ENCODE data around the gene MAP3K9. TPM values are rescaled to one million over a fixed set of nuclear protein-coding genes. Genes with fewer than 3 reads are reported as not detected.

MAP3K9 gene
- total and polyA plus RNA-seq, 12 donors: 0.37 to 2.4 (median 1.4) TPM

- TF ChIP-seq CTCF (IDR thresholded peaks at IDR 0.05): no peak
- H3K4me1 ChIP-seq: peaks cover 0 to 15% (median 0%) of the 10 kb centered on the region in 9 donors
- 82 to 85% methylated on average over 2 of the region's 2 CpGs for WGBS, 2 donors
Measured at GRCh38 chr14:70784886-70785285, 24.4 kb downstream of the MAP3K9 start.

GRCh38 chr14:70782361-70782760 is 27.0 kb downstream of the MAP3K9 start:
- WGBS, 2 donors: 84 to 88% methylated on average over 2 of the region's 2 CpGs

More at GRCh38 chr14:70784886-70785285, 24.4 kb downstream of the MAP3K9 start:
- Histone ChIP-seq H3K9me3 (no peaks in the 10 kb centered on the region), H3K27me3 (peaks cover 0 to 7% (median 0%) of the 10 kb centered on the region in 7 donors), H3K36me3 (no peaks in the 10 kb centered on the region), H3K4me3 (no peak overlapping the region), H3K27ac (no peak overlapping the region)
- DNase-seq: no peak
- intact Hi-C loops (cut with DNase I): no loop called here
- ATAC-seq: no peak

GRCh38 chr14:70780396-70781075 is 28.8 kb downstream of the MAP3K9 start:
- H3K27ac ChIP-seq: peak overlapping the region in 1 of 10 donors; percentile 56
- TF ChIP-seq CTCF (IDR thresholded peaks at IDR 0.05): no peak
- H3K4me1 ChIP-seq: peaks cover 0 to 22% (median 6%) of the 10 kb centered on the region in 9 donors
- H3K4me3 ChIP-seq: no peak overlapping the region
- no peaks in the 10 kb centered on the region for H3K36me3 ChIP-seq
- peak in 2 of 8 donors; percentile 20 to 38 for ATAC-seq
- intact Hi-C loops (cut with DNase I): no loop called here
- peak; percentile 8 to 25 for DNase-seq
- peaks cover 0 to 7% (median 0%) of the 10 kb centered on the region in 7 donors for H3K27me3 ChIP-seq
- WGBS, 2 donors: 47 to 56% methylated on average over 9 of the region's 9 CpGs
- H3K9me3 ChIP-seq: no peaks in the 10 kb centered on the region

More at GRCh38 chr14:70782361-70782760, 27.0 kb downstream of the MAP3K9 start:
- TF ChIP-seq CTCF (IDR thresholded peaks at IDR 0.05): no peak
- Histone ChIP-seq H3K4me3 (no peak overlapping the region), H3K27ac (no peak overlapping the region), H3K9me3 (no peaks in the 10 kb centered on the region), H3K36me3 (no peaks in the 10 kb centered on the region), H3K27me3 (peaks cover 0 to 7% (median 0%) of the 10 kb centered on the region in 7 donors), H3K4me1 (peaks cover 0 to 22% (median 6%) of the 10 kb centered on the region in 9 donors)
- DNase-seq (no peak), ATAC-seq (no peak)
- intact Hi-C loops (cut with DNase I): no loop called here

GRCh38 chr14:70779667-70780066 is 29.6 kb downstream of the MAP3K9 start:
- Histone ChIP-seq H3K27ac (peak overlapping the region in 3 of 10 donors; percentile 22 to 56 (median 24)), H3K36me3 (no peaks in the 10 kb centered on the region), H3K27me3 (peaks cover 0 to 3% (median 0%) of the 10 kb centered on the region in 7 donors), H3K9me3 (no peaks in the 10 kb centered on the region), H3K4me1 (peaks cover 0 to 22% (median 6%) of the 10 kb centered on the region in 9 donors), H3K4me3 (no peak overlapping the region)
- no peak for TF ChIP-seq CTCF (IDR thresholded peaks at IDR 0.05)
- intact Hi-C loops (cut with DNase I): no loop called here
- 41 to 54% methylated on average over 4 of the region's 4 CpGs for WGBS, 2 donors
- DNase-seq (peak; percentile 34 to 43), ATAC-seq (peak; percentile 28 to 93 (median 77))

Measured in heart right ventricle (tissue), 16 donors.